Smooth muscle cell (in vitro differentiated cells): Measurements from ENCODE around the gene AKT1. TPM values are rescaled to one million over a fixed set of nuclear protein-coding genes. Genes with fewer than 3 reads are reported as not detected.

Experiments
- DNase-seq: peaks from one replicate; lab custom pipeline; 2025; ENCODE audit not compliant: unreplicated experiment; lab: John Stamatoyannopoulos, UW
- H2AFZ ChIP-seq: fragments of 200-600 bp; sonication (generic); 2 replicates; pipeline ENCODE4 v1.6.0; 2016; ENCODE audit warnings: antibody characterized with exemption, low read depth, mild to moderate bottlenecking
- H3F3A ChIP-seq: fragments of 200-600 bp; sonication (generic); 2 replicates; pipeline ENCODE4 v1.6.0; 2017; ENCODE audit warnings: antibody characterized with exemption, low read depth
- H3K27ac ChIP-seq: fragments of 200-600 bp; sonication (generic); 2 replicates; pipeline ENCODE4 v1.5.1; 2016; ENCODE audit warnings: low read depth, mild to moderate bottlenecking
- H3K27me3 ChIP-seq: fragments of 200-600 bp; sonication (generic); 2 replicates; pipeline ENCODE4 v1.6.1; 2016; ENCODE audit warnings: low read depth, mild to moderate bottlenecking
- H3K36me3 ChIP-seq: fragments of 200-600 bp; sonication (generic); 2 replicates; pipeline ENCODE4 v1.5.1; 2016; ENCODE audit warnings: low read depth
- H3K4me1 ChIP-seq: fragments of 200-600 bp; sonication (generic); 2 replicates; pipeline ENCODE4 v1.5.1; 2016; ENCODE audit warnings: low read depth
- H3K4me2 ChIP-seq: fragments of 200-600 bp; sonication (generic); 2 replicates; pipeline ENCODE4 v1.6.0; 2016; ENCODE audit warnings: mild to moderate bottlenecking
- H3K4me3 ChIP-seq: fragments of 200-600 bp; sonication (generic); 2 replicates; pipeline ENCODE4 v1.5.1; 2016; ENCODE audit warnings: mild to moderate bottlenecking
- H3K79me2 ChIP-seq: fragments of 200-600 bp; sonication (generic); 2 replicates; pipeline ENCODE4 v1.6.0; 2016; ENCODE audit warnings: low read depth, mild to moderate bottlenecking
- H3K9ac ChIP-seq: fragments of 200-600 bp; sonication (generic); 2 replicates; pipeline ENCODE4 v1.6.0; 2016; ENCODE audit warnings: low read depth
- H3K9me3 ChIP-seq: fragments of 200-600 bp; sonication (generic); replicated peaks from 2 replicates; pipeline ENCODE4 v1.5.1; 2016; ENCODE audit warnings: low read depth
- H4K20me1 ChIP-seq: fragments of 200-600 bp; sonication (generic); 2 replicates; pipeline ENCODE4 v1.6.0; 2016; ENCODE audit warnings: low read depth
- WGBS: methylation state at CpG from one replicate; pipeline ENCODE4 v1.1.7; 2016; ENCODE audit warnings: low lambda C conversion rate; 5-methylcytosine and 5-hydroxymethylcytosine counted together
- polyA plus RNA-seq: library from polyadenylated mRNA; unstranded; fragments of >200 nt; fragmentation: Nextera tagmentation; extraction: Ambion mirVana; gene quantifications from 2 replicates; pipeline ENCODE4 v1.2.1, GENCODE V29; 2016
- total RNA-seq: library from RNA; depleted of rRNA; stranded (reverse); fragments of >200 nt; gene quantifications from 2 replicates; pipeline ENCODE4 v1.2.3, GENCODE V29; 2014
- TF ChIP-seq, protein P1 (sequence below): fragments of 200-600 bp; sonication (generic); IDR thresholded peaks from 2 replicates; pipeline ENCODE4 v1.5.1; 2017; ENCODE audit warnings: borderline replicate concordance, mild to moderate bottlenecking, antibody characterized with exemption; ENCODE audit not compliant: insufficient read depth, poor library complexity, severe bottlenecking

The AKT1 gene
- total and polyA plus RNA-seq, 2 experiments from 2014 or later = 99.9 to 189 TPM

DNA sequence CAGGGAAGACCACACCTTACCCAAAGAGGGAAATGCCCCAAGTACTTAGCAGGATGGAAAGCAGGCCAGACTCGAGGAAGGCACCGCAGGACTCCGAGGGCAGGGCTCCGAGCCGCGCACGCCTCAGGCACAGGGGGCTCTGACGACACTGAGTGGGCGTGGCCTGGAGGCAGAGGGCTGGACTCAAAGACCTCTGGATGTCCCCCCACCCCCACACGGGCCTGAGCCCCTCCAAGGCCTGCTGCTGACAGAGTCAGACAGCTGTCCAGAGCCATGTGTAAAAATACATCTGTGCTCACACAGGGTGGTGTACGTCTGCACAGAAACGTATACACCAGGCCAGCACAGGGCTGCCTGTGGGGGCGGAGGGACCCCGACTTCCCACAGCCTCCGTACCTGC, 1.4 kb downstream of the AKT1 start:
- TF ChIP-seq, protein P1, sequence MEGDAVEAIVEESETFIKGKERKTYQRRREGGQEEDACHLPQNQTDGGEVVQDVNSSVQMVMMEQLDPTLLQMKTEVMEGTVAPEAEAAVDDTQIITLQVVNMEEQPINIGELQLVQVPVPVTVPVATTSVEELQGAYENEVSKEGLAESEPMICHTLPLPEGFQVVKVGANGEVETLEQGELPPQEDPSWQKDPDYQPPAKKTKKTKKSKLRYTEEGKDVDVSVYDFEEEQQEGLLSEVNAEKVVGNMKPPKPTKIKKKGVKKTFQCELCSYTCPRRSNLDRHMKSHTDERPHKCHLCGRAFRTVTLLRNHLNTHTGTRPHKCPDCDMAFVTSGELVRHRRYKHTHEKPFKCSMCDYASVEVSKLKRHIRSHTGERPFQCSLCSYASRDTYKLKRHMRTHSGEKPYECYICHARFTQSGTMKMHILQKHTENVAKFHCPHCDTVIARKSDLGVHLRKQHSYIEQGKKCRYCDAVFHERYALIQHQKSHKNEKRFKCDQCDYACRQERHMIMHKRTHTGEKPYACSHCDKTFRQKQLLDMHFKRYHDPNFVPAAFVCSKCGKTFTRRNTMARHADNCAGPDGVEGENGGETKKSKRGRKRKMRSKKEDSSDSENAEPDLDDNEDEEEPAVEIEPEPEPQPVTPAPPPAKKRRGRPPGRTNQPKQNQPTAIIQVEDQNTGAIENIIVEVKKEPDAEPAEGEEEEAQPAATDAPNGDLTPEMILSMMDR = no peak
- WGBS = 28% methylated on average over 15 of the region's 15 CpGs
- Histone ChIP-seq H3K27ac (peak overlapping the region; percentile 42), H3K4me2 (peak overlapping the region; percentile 98), H4K20me1 (peaks cover 57% of the 10 kb centered on the region), H3K27me3 (no peaks in the 10 kb centered on the region), H3K36me3 (no peaks in the 10 kb centered on the region), H3F3A (peaks cover 14% of the 10 kb centered on the region), H3K9me3 (no peaks in the 10 kb centered on the region), H3K4me1 (peaks cover 18% of the 10 kb centered on the region), H3K9ac (peak overlapping the region; percentile 68), H3K4me3 (peak overlapping the region; percentile 98), H3K79me2 (peaks cover 60% of the 10 kb centered on the region), H2AFZ (no peak overlapping the region)
- no peak for DNase-seq

GRCh38 chr14:104793703-104793959, 1.9 kb downstream of the AKT1 start:
- Histone ChIP-seq H3F3A (peaks cover 14% of the 10 kb centered on the region), H3K79me2 (peaks cover 62% of the 10 kb centered on the region), H3K9me3 (no peaks in the 10 kb centered on the region), H4K20me1 (peaks cover 62% of the 10 kb centered on the region), H2AFZ (no peak overlapping the region), H3K4me3 (peak overlapping the region; percentile 98), H3K4me1 (peaks cover 18% of the 10 kb centered on the region), H3K4me2 (peak overlapping the region; percentile 98), H3K27ac (no peak overlapping the region), H3K36me3 (no peaks in the 10 kb centered on the region), H3K27me3 (no peaks in the 10 kb centered on the region), H3K9ac (no peak overlapping the region)
- no peak for DNase-seq
- 78% methylated on average over 2 of the region's 2 CpGs for WGBS
- TF ChIP-seq, protein P1 = no peak

DNA sequence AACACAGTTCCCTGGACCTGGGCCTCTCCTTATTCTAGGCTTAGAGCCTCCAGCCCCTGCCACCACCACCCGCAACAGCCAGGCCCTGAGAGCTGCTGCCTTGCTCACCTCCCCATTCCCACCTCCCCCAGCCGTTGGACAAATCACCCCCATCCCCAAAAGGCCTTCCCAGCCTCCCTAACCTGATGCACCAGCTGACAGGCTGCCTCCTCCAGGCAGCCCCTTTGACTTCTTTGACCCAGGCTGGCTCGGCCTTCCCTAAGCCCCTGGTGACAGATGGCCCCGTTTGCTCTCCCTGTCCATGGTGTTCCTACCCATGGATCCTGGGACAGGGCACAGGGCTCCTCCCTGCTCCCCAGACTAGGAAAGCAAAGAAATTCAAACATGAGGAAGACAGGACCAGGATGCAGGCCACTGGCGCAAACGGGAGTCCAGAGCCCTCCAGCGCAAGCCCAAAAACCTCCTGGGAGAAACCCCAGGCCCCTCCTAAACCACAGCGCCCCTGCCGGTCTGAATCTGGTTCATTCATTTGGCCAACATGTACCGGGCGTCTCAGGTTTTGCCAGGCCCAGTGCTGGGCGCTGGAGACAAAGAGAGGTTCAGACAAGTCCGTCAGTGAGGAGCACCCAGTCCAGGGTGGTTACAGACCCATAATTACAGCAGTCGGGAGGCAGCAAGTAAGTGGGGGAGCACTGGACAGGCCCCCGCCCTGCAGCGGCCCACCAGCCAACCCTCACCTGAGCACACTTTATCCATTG, 2.4 kb downstream of the AKT1 start:
- Histone ChIP-seq H2AFZ (no peak overlapping the region), H3K36me3 (no peaks in the 10 kb centered on the region), H3K27me3 (no peaks in the 10 kb centered on the region), H3K79me2 (peaks cover 67% of the 10 kb centered on the region), H3K9ac (no peak overlapping the region), H3F3A (peaks cover 9% of the 10 kb centered on the region), H3K4me3 (no peak overlapping the region), H3K27ac (no peak overlapping the region), H4K20me1 (peaks cover 67% of the 10 kb centered on the region), H3K4me1 (peaks cover 18% of the 10 kb centered on the region), H3K9me3 (no peaks in the 10 kb centered on the region), H3K4me2 (peak overlapping the region; percentile 98)
- no peak for DNase-seq
- TF ChIP-seq, protein P1 = peak; percentile 9
- WGBS = 88% methylated on average over 16 of the region's 16 CpGs
